ENCODE measurements around the gene ATP8B3.

The ATP8B3 gene

DNA sequence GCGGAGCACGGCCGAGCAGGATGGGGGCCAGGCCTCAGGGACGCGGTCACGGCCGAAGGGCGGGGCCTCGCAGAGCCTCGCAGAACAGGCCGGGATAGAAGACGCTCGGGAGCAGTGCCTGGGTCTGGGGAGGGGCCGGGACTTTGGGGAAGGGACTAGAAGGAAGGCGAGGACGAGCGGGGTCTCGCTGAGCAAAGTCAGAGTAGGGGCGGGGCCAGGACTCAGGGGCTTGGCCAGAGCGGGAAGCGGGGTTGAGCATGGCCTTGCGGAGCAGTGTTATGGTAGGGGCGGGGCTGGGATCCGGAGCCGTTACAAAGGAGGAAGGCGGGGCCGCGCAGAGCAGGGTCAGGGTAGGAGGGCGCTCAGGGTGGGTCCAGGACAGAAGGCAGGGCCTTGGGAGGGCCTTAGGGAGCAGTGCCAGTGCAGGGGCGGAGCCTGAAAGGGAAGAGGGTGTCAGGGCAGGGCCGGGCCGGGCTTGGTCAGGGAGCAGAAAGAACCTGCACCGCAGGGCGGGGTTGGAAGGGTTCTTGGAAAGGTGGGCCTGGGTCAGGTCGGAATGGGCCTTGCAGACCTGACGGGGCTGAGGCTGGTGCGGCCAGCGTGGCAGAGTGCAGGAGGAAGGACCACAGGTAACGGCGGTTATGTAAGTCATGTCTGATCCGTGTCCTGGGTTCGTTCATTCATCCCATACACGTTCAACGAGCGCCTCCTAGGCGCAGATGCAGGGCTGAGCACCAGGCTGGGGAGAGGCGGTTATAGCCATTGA is 533 bp upstream of the ATP8B3 start:
- FAIRE-seq (peak; percentile 96), DNase-seq (ENCODE audit: insufficient read length, low spot score) (peak; percentile 95)
- no peak for TF ChIP-seq SPI1 (IDR thresholded peaks at IDR 0.05; ENCODE audit: low read depth, low read length)
- 0 out of 2 replicates have a peak, but pooled peaks have one; percentile 5 for TF ChIP-seq POU2F2 (IDR thresholded peaks at IDR 0.05; ENCODE audit: low read depth, low read length)

DNA sequence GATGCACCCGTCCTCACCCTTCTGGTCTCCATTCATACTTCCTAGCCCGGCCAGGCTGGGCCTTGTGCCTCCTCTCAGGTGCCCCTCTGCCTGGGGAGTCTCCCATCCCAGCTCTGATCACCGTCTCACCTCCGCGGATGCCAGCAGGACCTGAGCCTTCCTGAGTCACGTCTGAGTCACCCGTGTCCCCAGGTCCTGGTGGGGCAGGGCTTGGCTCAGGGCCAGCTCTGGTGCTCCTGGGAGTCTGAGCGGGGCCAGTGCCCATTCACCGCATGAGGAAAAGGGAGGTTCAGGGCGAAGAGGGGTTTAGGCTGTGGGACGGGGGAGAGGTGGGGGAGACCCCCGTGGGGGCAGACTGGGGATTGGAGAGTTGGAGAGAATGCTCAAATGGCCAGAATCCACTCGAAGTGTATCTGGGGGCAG is 593 bp downstream of the ATP8B3 start:
- DNase-seq (ENCODE audit: insufficient read length, low spot score) (no peak), FAIRE-seq (no peak)
- TF ChIP-seq SPI1 (IDR thresholded peaks at IDR 0.05; ENCODE audit: low read depth, low read length) (no peak), POU2F2 (IDR thresholded peaks at IDR 0.05; ENCODE audit: low read depth, low read length) (no peak), POLR2A (IDR thresholded peaks at IDR 0.05; ENCODE audit: low read depth, low read length) (no peak), PAX5 (IDR thresholded peaks at IDR 0.05; ENCODE audit: insufficient read depth, low read length, severe bottlenecking) (no peak), TAF1 (IDR thresholded peaks at IDR 0.05; ENCODE audit: low read depth, low read length) (no peak), POLR2AphosphoS5 (IDR thresholded peaks at IDR 0.05; ENCODE audit: low read depth, low read length) (no peak)

DNA sequence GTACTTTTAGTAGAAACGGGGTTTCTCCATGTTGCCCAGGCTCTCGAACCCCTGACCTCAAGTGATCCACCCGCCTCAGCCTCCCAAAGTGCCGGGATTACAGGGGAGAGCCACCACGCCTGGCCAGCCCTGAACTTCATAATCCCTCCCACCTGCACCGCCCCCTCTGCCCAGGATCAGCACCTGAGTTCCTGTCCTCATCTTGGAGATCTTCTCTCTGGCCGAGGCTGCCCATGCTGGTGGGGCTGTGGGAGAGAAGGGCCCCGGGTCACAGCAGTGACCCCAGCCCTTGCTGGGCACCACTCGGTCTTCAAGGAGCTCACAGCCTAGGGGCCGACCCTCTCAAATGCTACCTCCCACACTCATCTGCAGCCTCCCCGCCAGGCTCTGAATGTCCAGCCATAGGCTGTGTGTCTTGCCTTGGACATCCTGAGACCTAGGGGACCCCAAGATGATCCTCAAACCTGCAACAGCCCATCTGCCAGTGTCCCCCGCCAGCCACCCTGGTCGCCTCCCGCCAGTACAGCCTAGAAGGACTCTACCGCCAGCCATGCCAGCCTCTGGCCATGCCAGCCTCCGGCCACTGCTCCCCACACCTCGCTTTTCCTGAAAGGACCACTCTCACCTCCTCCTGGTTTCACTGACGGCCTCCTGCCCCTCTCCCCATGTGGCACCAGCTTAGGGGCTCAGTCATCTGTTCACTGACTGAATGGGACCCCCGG is 1.5 kb downstream of the ATP8B3 start:
- FAIRE-seq (no peak), DNase-seq (ENCODE audit: insufficient read length, low spot score) (no peak)
- TF ChIP-seq POLR2A (IDR thresholded peaks at IDR 0.05; ENCODE audit: low read depth, low read length) (no peak), PAX5 (IDR thresholded peaks at IDR 0.05; ENCODE audit: insufficient read depth, low read length, severe bottlenecking) (no peak), POLR2AphosphoS5 (IDR thresholded peaks at IDR 0.05; ENCODE audit: low read depth, low read length) (no peak), SPI1 (IDR thresholded peaks at IDR 0.05; ENCODE audit: low read depth, low read length) (no peak), TAF1 (IDR thresholded peaks at IDR 0.05; ENCODE audit: low read depth, low read length) (no peak), POU2F2 (IDR thresholded peaks at IDR 0.05; ENCODE audit: low read depth, low read length) (no peak)

DNA sequence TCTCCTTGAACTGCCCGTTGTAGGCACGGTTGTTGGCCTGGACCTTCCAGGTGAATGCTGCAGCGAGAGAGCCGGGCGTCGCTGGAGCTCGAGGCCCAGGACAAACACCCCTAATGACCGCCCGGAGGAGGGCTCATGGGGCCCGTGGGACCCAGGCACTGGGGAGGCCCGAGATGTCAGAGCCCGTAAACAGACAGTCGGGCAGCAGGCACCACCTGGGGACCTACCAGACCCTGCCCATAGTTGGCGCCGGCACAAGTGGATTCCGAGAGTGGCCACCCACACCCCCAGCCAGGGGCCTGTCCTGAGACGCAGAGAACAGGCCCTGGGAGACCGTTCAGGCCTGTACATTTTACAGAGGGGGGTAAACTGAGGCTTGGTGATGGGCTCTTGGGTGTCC is 2.4 kb downstream of the ATP8B3 start:
- no peak for DNase-seq (ENCODE audit: insufficient read length, low spot score)
- no peak for TF ChIP-seq POLR2A (IDR thresholded peaks at IDR 0.05; ENCODE audit: low read depth, low read length)
- no peak for TF ChIP-seq PAX5 (IDR thresholded peaks at IDR 0.05; ENCODE audit: insufficient read depth, low read length, severe bottlenecking)
- no peak for TF ChIP-seq TAF1 (IDR thresholded peaks at IDR 0.05; ENCODE audit: low read depth, low read length)
- no peak for TF ChIP-seq POU2F2 (IDR thresholded peaks at IDR 0.05; ENCODE audit: low read depth, low read length)
- TF ChIP-seq SPI1 (IDR thresholded peaks at IDR 0.05; ENCODE audit: low read depth, low read length), result no peak
- no peak for TF ChIP-seq POLR2AphosphoS5 (IDR thresholded peaks at IDR 0.05; ENCODE audit: low read depth, low read length)
- FAIRE-seq, result no peak

- TF ChIP-seq POLR2AphosphoS5 (IDR thresholded peaks at IDR 0.05; ENCODE audit: low read depth, low read length) (no peak), POU2F2 (IDR thresholded peaks at IDR 0.05; ENCODE audit: low read depth, low read length) (no peak), TAF1 (IDR thresholded peaks at IDR 0.05; ENCODE audit: low read depth, low read length) (no peak), PAX5 (IDR thresholded peaks at IDR 0.05; ENCODE audit: insufficient read depth, low read length, severe bottlenecking) (no peak), SPI1 (IDR thresholded peaks at IDR 0.05; ENCODE audit: low read depth, low read length) (no peak), POLR2A (IDR thresholded peaks at IDR 0.05; ENCODE audit: low read depth, low read length) (no peak)
- no peak for FAIRE-seq
These were observed 3.7 kb downstream of the ATP8B3 start for GRCh38 chr19:1808395-1808731.

DNA sequence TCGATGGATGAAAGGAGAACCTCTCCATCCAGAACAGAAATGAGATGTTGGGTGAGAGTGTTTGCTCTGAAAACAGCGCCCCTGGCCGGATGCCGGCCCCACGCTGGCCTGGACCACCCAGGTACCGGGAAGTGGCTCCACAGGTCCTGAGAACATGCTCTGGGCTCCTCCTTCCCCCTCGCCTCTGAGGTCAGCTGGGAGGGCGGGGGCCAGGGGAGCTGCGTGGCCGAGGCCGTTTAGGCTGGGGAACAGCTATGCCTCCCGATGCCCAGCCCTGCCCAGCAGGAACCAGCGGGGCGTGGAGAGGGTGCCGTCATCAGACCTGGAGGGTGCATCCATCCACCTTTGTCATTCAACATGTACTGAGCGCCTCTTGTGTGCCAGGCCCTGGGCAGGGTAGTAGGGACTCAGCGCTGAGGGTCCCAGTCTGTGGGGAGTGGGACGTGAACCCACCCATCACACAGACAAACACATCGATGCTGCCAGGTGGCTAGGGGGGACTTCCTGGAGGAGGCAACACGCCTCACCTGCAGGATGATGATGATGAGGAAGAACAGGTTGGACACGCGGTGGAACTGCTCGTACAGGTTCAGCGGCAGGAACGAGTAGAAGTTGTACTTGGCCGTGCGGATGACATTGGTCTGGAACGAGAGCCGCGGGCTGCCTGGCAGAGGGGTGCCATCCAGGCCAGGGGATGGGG is 4.2 kb downstream of the ATP8B3 start:
- no peak for TF ChIP-seq PAX5 (IDR thresholded peaks at IDR 0.05; ENCODE audit: insufficient read depth, low read length, severe bottlenecking)
- no peak for TF ChIP-seq POLR2A (IDR thresholded peaks at IDR 0.05; ENCODE audit: low read depth, low read length)
- no peak for TF ChIP-seq TAF1 (IDR thresholded peaks at IDR 0.05; ENCODE audit: low read depth, low read length)
- TF ChIP-seq POU2F2 (IDR thresholded peaks at IDR 0.05; ENCODE audit: low read depth, low read length), result no peak
- TF ChIP-seq SPI1 (IDR thresholded peaks at IDR 0.05; ENCODE audit: low read depth, low read length), result no peak
- no peak for TF ChIP-seq POLR2AphosphoS5 (IDR thresholded peaks at IDR 0.05; ENCODE audit: low read depth, low read length)
- DNase-seq (ENCODE audit: insufficient read length, low spot score) (no peak), FAIRE-seq (no peak)

More at GRCh38 chr19:1808395-1808731, 3.7 kb downstream of the ATP8B3 start:
- DNase-seq (ENCODE audit: insufficient read length, low spot score), result no peak

GRCh38 chr19:1807030-1807694 is 4.9 kb downstream of the ATP8B3 start:
- DNase-seq (ENCODE audit: insufficient read length, low spot score) (no peak), FAIRE-seq (no peak)
- TF ChIP-seq PAX5 (IDR thresholded peaks at IDR 0.05; ENCODE audit: insufficient read depth, low read length, severe bottlenecking), result no peak

DNA sequence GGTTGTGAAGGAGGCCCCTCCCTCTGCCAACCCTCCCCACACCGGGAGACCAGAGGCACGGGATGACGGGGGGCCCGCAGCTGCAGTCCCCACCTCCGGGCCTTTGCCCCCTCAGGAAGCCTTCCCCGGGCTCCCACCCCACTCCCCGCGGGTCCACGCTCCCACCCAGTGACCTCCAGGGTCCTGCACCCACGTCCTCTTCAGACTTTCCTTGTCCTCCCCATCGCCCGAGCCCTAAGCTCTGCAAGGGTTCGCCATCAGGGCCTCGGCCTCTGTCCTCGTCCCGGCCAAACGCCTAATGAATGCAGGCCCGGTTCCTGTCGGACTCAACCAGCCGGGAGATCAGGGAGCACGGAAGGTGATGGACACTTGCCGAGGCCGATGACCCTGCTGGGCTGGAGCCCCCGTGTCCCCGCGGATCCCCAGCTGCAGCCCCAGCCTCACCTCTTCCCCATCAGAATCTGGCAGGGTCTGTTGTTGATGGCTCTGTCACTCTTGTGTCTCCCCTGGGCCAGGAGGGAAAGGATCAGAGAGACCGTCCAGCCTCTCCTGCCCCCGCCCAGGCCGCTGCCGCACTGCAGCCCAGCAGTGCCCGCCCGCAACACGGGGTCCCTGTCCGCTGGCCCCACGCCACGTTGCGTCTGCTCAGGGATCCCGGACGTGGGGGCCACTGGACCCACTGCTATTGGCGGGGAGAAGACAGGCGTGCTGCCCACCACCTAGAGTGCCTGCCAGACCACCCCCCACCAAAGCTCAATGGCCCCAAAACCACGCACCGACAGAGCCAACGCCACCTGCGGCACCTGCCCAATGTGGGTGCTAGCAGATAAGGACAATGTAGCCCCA is 5.7 kb downstream of the ATP8B3 start:
- FAIRE-seq (no peak), DNase-seq (ENCODE audit: insufficient read length, low spot score) (no peak)
- no peak for TF ChIP-seq POLR2A (IDR thresholded peaks at IDR 0.05; ENCODE audit: low read depth, low read length)
- no peak for TF ChIP-seq TAF1 (IDR thresholded peaks at IDR 0.05; ENCODE audit: low read depth, low read length)
- TF ChIP-seq PAX5 (IDR thresholded peaks at IDR 0.05; ENCODE audit: insufficient read depth, low read length, severe bottlenecking), result no peak
- TF ChIP-seq SPI1 (IDR thresholded peaks at IDR 0.05; ENCODE audit: low read depth, low read length), result no peak
- no peak for TF ChIP-seq POLR2AphosphoS5 (IDR thresholded peaks at IDR 0.05; ENCODE audit: low read depth, low read length)
- TF ChIP-seq POU2F2 (IDR thresholded peaks at IDR 0.05; ENCODE audit: low read depth, low read length), result no peak
